ENCODE measurements around the gene RGS7.

- TF ChIP-seq, protein P1, sequence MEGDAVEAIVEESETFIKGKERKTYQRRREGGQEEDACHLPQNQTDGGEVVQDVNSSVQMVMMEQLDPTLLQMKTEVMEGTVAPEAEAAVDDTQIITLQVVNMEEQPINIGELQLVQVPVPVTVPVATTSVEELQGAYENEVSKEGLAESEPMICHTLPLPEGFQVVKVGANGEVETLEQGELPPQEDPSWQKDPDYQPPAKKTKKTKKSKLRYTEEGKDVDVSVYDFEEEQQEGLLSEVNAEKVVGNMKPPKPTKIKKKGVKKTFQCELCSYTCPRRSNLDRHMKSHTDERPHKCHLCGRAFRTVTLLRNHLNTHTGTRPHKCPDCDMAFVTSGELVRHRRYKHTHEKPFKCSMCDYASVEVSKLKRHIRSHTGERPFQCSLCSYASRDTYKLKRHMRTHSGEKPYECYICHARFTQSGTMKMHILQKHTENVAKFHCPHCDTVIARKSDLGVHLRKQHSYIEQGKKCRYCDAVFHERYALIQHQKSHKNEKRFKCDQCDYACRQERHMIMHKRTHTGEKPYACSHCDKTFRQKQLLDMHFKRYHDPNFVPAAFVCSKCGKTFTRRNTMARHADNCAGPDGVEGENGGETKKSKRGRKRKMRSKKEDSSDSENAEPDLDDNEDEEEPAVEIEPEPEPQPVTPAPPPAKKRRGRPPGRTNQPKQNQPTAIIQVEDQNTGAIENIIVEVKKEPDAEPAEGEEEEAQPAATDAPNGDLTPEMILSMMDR (conservative IDR thresholded peaks at IDR 0.05; ENCODE audit: low read length) = no peak
- TF ChIP-seq EZH2phosphoT487 (IDR thresholded peaks at IDR 0.05; ENCODE audit: borderline replicate concordance, low read depth, low read length) = no peak
These were observed 555.6 kb downstream of the RGS7 start for GRCh38 chr1:240801442-240801841.
